GM21515 (cell line): ENCODE measurements around the gene DGKA.
"Not testable (repeated sequence)": the region's sequence is repeated elsewhere in the genome, so short reads cannot be mapped to it uniquely, and the experiment has no call there.

Experiments
- ATAC-seq: cut with Tn5 transposase; IDR thresholded peaks from one replicate; pipeline ENCODE4 v1.9.1; 2021; ENCODE audit not compliant: unreplicated experiment

DGKA gene

DNA sequence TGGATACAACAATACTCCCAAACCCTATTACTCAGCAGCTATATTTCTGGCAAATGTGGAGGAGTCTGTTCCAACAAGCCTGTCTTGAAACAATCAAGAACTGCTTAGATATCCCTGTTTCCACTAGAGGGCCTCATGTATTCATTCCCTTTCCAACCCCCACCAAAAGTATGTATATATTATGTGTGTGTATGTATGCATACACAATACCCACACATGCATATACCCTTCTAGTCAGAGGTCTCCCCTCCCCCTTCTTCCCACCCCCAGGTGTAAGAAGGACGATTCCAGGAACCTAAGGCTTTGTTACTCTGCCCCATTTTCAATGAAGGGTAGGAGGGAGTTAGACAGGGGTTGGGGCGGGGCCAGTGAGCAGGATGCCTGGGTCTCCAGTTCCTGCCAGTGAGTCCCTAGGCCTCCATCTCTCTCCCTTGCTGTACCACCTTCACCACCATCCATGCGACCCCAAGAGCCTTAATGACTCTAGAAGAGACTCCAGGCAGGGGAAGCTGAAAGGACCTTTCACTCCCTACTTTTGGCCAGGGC, at the start of gene DGKA:
TSS of gene DGKA (plus strand) at position 392 of the 546 bp plus-strand sequence. CDS start 5,342 bp downstream, outside the sequence.
- no peak for ATAC-seq

DNA sequence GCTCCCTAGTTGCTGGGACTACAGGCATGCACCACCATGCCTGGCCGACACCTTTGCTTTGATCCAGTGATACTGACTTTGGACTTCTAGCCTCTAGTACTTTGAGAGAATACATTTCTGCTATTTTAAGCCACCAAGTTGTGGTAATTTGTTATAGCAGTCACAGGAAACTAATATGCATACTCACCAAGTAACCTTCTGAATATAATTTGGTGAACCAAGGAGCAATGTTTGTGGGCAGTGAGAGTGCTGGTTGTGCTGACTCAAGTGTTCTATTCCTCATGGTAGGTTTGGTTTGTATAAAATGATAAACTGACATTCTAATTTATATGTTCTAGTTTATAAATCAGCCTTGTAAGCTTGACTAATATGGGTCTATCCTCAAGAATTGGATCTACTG, 45.8 kb upstream of the DGKA start:
- ATAC-seq, result no peak

DNA sequence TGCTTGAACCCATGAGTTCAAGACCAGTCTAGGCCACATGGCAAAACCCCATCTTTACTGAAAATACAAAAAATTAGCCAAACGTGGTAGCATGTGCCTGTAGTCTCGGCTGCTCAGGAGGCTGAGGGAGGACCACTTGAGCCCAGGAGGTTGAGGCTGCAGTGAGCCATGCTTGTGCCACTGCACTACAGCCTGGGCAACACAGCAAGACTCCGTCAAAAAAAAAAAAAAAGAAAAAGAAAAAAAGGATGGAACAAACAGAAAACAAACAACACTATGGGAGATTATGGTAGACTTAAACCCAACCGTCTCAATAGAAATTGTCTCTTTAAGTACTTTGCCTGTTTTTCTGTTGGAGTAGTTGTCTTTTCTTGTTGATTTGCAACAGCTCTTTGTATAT, 39.7 kb upstream of the DGKA start:
- ATAC-seq, result no peak

DNA sequence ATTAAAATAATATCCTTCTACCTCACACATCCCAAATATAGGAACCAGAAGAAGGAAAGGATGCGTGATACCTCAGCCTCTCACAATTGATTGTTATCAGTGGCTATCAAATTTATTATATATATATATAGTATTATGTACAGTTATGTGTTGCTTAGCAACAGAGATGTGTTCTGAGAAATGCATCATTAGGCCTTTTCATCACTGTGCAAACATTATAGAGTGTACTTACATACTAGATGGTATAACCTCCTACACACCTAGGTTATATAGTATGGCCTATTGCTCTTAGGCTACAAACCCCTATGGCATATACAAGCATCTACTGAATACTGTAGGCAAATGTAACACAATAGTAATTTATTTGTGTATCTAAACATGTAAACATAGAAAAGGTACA, 37.2 kb upstream of the DGKA start:
- no peak for ATAC-seq

DNA sequence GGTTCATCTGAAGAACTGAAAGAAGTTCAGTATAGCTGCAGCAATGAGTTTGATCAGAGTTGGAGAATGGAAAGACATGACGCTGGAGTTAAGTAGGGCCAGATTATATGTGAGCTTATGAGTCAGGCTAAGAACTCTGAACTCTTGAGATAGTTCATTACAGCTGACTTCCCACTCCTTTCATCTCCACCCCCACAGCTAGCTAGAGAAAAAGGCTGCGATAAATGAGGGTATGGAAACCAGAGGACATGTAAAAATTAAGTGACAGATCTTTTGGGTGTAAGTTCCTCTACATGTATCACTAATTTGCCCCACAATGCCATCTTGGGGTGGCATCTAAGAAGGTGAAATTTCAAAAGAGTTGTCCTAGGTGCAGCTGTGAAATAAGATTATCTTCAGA, 31.9 kb upstream of the DGKA start:
- ATAC-seq, result no peak

DNA sequence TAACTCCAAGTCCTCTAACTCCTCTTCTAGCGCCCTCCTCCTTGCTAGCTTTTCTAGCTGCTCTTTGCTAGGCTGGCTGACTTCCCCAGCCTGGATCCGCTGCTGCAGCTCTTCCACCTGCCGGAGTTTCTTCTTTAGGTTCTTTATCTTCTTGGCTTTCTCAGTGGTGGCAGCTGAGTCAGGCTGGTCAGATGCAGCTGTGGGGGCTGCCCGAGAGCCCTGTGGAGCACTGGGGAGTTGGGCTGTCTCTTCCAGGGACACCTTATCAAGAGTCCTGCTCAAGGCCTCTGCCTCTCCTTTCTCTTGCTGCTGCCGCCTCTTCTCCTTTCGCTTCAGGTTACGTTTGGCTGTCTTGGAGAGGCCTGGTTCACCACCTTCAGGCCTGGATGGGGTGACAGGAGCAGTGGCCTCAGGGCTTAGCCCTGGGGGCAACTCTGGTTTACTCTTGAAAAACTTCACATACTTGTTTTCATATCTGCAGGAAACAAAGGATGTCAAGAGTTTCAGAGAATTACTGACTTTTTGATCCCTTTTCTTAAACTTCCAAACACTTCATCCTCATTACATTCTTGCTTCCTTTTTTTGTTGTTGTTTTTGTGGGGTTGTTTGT, 29.0 kb upstream of the DGKA start:
- ATAC-seq, result no peak

DNA sequence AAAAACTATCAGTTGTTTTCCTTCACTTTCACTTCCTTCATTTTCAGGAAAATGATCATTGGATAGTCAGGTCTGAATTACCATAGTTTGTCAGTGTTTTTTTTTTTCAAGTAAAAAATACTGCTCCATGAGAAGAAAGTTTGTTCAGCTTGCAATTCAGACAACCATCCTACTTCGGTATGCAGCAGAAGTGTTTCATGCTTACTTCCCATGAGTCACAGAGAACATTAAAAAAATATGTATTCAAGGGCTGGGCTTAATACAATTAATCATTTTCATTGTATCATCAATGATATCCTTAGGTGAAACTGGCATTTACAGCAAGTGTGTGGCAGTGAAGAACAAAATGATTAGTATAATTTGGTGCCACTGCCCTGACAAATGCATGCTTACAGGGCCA, 24.9 kb upstream of the DGKA start:
- no peak for ATAC-seq

DNA sequence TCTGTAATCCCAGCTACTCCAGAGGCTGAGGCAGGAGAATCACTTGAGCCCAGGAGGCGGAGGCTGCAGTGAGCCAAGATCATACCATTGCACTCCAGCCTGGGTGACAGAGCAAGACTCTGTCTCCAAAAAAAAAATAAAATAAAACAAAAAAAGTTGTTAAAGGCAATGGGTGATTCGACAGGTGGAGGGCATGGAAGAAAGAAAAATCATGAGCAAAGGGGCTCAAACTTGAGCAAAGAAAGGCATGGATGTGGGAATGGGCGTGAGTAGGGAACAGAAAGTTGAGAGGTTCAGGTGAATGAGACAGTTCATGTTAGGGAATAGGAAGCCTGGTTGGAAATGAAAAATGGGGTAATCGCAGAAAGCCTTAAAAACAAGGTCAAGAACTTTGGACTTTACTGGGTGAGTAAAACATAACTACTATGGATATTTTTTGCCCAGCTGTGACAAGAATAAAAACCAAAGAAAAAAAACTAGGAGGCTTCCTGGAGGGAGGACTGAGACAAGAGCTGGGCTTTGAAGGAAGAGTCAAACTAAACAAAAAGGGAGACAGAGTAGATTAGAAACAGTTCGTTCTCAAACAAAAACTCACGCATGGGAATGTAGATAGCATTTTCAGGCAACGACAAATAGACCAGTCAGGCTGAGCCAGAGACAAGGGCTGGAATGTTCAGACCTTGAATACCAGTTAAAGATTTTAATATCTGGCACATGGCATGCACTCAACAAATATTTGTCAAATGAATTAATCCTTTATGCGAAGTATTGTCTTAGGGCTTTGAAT, 22.0 kb upstream of the DGKA start:
- ATAC-seq, result no peak

DNA sequence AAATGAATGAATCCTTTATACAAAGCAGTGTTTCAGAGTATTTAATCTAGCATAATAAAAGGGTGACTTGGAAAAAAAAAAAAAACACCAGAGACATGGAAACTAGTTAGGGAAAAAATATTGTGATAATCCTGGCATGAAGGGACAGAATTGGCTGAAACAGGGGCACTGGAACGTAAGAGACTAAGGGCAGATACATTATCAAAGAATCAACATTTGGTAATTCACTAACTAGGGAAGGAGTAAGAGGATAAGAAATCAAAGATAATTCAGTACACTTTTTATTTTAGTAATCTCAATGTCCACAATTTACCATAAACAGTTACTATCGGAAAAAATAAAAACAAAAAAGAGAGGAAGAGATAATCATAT, 21.5 kb upstream of the DGKA start:
- ATAC-seq, result no peak

DNA sequence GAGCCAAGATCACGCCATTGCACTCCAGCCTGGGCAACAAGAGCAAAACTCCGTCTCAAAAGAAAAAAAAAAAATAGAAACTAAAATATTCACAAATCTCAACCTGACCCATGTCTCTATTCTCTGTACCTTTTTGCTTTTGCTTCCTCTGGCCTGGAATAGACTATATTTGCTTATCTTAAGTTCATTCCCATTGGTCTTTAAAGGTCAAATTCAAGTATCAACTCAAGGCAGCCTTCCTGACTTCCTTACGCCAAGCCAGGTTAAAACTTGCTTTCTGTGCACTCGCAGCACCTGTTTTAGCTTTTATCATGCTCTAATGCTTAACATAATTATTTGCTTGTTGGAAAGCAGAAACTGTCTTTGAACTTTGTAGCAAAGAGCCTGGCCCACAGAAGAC, 18.1 kb upstream of the DGKA start:
- ATAC-seq, result no peak

DNA sequence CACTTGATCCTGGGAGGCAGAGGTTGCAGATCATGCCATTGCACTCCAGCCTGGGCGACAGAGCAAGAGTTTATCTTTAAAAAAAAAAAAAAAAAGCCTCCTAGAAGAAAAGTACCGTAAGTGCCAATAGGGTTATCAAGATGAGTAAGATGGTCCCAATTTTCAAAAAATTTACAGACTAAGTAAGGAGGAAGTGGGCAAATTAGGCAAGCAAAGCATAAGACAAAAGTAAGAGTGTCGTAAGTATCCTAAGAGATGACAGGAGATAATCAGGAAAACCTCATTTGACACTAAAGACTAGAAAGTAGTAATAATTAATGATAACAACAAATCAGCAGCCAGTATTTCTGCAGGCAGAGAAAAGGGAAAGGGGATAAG, 15.5 kb upstream of the DGKA start:
- ATAC-seq, result no peak

DNA sequence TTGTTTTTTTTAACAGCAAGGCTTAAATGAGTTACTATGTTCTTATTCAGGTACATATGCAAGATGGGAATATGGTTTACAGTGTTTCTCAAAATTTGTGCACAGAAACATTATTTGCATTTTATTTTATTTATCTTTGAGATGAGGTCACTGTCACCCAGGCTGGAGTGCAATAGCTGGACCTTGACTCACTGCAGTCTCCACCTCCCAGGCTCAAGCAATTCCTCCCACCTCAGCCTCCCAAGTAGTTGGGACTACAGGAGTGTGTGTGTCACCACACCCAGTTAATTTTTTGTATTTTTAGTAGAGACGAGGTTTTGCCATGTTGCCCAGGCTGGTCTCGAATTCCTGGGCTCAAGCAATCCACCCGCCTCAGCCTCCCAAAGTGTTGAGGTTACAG, 11.9 kb upstream of the DGKA start:
- not testable (repeated sequence) for ATAC-seq

DNA sequence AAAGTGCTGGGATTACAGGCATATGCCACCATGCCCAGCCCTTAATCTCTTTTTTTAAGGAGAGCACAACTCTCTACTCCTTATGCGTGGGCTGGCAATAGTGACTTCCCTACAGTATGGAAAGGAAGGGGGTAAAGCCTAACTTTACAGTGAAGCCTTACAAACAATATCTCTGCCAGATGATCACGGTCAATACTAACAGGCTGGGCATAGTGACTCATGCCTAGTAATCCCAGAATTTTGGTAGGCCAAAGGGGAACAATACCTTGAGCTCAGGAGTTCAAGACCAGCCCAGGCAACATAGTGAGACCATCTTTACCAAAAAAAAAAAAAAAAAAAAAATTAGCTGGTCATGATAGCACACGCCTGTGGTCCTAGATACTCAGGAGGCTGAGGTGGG, 8.8 kb upstream of the DGKA start:
- no peak for ATAC-seq

DNA sequence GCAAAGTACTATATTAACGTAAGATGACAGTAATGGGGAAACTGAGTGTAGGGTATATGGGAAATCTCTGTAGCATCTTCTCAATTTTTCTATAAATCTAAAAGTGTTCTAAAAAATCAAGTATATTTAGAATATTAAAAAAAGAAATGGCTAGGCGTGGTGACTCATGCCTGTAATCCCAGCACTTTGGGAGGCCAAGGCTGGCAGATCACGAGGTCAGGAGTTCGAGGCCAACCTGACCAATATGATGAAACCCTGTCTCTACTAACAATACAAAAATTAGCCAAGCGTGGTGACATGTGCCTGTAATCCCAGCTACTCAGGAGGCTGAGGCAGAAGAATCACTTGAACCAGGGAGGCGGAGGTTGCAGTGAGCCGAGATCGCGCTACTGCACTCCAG, 7.3 kb upstream of the DGKA start:
- not testable (repeated sequence) for ATAC-seq

DNA sequence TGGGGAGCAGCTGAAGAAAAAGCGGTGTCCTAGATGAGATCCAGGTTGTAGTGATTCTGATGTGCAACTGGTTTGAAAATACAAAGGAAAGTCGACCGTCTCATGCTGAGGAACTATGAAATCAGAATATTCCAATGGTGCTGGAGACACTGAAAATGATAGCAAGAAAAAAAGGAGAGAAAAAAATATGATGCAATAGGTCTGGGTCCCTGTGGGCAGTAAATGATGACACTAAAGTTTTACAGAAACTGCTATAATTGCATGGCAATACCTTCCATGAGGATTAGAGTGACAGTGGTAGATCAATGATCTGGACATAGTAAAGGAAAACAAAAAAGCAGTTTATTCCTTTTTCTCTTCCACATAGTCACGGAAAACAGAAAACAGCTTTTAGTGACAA, 5.6 kb upstream of the DGKA start:
- ATAC-seq, result no peak

DNA sequence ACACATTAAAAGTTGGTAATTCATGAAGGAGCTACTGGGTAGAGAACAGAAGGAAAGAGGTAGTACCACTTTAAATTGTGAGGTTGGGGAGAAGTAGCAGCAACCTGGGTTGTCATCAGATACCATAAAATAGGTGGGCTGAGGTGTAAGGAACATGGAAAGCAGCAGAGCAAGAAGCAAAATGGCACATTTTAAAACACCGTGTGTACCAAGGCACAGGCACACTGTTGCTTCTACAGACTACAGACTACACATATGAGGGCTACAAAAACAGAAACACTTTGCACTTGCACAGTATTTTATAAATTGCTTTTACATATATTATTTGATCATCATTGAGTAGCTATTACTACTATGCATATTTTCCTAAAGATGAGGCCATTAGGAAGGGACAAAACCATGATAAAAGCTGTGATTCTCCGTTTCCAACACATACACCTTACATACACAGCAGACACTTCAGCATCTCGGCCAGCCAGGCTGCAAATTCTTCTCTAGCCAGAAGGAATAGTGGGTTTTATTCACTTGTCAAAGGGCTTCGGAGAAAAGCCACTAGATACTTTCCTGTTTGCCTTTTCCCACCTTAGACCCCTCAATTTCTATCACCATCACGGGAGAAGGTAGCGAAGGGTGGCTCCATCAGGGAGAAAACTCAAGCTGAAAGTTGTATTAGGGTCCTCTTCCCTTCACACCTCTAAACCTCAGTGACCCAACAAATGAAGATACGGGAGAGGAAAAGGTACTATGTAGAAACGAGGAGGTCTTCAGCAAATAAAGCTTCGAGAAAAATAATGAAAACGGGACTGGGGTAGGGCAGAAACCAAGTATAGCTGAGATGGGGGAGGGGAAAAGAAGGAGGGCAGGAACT, 4.9 kb upstream of the DGKA start:
- no peak for ATAC-seq

DNA sequence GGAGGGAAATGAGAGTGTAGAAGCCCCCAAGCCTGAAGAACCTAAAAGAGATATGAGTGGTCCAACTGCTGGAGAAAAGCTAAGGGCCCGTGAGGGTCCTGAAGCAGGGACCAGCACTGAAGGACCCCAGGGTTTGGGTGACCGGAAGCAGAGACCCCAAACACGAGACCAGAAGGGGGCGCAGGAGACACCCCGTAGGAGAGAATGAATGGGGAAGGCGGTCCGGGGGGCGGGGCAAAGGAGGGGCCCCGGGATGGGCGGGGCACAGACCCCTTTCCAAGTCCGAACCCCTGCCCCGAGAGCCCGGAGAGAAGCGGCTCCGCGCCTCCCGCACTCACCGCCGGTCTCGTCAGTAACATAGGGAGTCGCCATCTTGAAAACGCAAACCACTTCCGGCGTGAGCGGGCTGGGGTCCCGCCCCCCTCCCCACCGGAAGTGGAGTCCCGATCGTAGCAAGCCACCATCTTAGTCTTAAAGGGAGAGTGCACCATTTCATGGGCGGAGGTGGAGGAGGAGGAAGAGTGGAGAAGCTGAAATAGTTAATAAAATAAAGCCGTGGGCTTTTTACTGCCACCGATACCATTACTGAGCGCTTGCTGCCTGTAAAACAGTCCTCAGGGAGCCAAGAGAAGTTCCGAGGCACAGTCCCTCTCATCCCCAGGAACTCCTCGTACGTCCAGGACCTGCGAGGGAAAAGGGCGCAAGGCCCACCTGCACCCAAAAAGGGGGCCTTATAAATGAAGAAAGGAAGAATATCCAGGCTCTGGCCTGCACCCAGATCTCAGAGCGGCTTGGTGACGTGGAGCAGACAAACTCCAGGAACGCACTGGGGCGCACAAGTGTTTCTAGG, 4.0 kb upstream of the DGKA start:
- peak; percentile 40 for ATAC-seq

DNA sequence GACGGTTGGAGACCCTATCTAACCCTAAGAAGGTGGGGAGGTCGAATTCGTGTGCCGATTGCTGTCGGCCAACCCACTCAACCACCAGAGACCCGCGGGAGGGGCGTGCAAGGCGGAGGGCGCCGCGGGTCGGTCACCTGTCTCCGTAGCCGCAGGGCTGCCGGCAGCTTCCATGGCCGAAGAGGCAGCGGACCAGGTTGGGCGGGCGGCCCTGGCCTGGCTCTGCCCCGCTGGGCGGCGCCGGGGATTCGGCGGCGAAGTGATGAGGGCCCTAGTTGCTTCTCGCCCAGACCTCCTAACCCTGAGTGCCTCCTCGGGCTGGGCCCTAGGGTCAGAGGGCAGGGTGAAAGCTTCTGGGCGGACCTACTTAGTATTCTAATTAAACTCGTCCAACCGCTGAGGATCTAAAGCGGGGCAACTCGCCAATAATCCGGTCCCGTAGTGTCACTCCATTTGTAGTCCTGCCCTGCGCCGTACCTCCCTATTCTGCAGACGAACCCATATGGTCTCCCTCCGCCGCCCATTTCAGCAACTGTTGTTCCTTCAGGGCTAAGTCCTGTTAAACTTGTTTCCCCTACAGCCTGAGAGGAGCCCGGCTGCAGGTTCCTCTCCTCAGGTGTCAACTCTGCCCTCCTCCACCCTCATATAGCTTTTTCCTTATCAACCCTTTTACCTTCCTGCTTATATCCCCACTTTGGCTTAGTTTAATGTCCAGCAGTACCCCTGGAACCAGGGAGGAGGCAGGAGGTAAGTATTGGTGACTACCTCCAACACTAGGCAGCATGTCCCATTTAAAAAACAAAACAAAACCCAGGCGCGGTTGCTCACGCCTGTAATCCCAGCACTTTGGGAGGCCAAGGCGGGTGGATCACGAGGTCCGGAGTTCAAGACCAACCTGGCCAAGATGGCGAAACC, 3.1 kb upstream of the DGKA start, which contains the start of gene PYM1:
TSS of gene PYM1 (minus strand) at position 307 of the 915 bp plus-strand sequence. CDS start at position 174, 133 bp downstream.
- ATAC-seq, result peak; percentile 37

DNA sequence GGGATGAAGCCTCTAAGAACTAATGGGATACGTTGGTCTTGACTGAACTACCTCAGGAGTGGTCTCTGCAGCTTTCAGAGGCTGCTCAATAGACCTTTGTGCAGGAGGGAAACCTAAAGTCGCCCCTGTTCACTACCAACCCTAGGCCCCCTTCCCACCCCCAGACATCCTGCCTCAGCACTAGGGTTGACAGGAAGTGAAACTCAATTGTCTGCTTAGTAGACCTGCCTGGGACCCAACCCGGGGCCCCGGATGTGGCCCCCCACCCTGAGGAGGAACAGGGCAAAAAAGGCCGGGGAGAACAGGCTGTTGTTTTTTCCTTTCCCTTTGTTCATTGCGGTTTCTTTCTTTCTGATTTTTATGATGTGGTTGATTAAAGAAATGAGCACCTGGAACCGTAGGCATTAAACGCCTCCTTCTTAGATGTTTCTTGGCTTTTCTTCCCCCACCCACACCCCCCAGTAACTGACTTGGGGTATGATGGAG, 1.6 kb upstream of the DGKA start:
- peak; percentile 35 for ATAC-seq
